Tibial nerve (tissue), 4 donors: ENCODE data around the gene NKAIN2.

Experiments
- EP300 ChIP-seq, 2 donors: sonication (generic); formaldehyde crosslinking; IDR thresholded peaks; one replicate each; pipeline ENCODE4 v1.6.1; 2017; ENCODE audit warnings: antibody characterized with exemption in 2 of 2, mild to moderate bottlenecking in 1 of 2
- TF ChIP-seq, protein P1 (sequence below), 5 experiments: fragments of 200-600 bp in 3 of 5; fragments of 450-650 bp in 2 of 5; sonication (generic) in 3 of 5; IDR thresholded peaks; one replicate each; pipeline ENCODE4 v1.5.1; 2016 to 2019; ENCODE audit warnings: antibody characterized with exemption in 5 of 5, mild to moderate bottlenecking in 3 of 5, moderate library complexity in 2 of 5

DNA sequence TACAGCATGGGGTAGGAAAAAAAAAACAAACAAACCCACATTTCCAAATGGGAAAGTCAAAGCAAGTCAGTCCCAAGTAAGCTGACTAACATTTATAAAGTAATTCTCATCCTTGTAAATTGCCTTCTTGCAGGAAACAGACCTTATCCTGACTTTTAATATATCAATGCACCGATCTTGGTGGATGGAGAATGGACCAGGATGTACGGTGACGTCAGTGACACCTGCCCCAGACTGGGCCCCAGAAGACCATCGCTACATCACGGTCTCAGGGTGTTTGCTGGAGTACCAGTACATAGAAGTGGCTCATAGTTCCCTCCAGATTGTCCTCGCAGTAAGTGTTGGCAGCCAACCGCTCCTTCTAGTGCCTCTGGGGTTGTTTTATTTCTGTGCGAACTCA lies 854.4 kb downstream of the NKAIN2 start:
- TF ChIP-seq, protein P1, sequence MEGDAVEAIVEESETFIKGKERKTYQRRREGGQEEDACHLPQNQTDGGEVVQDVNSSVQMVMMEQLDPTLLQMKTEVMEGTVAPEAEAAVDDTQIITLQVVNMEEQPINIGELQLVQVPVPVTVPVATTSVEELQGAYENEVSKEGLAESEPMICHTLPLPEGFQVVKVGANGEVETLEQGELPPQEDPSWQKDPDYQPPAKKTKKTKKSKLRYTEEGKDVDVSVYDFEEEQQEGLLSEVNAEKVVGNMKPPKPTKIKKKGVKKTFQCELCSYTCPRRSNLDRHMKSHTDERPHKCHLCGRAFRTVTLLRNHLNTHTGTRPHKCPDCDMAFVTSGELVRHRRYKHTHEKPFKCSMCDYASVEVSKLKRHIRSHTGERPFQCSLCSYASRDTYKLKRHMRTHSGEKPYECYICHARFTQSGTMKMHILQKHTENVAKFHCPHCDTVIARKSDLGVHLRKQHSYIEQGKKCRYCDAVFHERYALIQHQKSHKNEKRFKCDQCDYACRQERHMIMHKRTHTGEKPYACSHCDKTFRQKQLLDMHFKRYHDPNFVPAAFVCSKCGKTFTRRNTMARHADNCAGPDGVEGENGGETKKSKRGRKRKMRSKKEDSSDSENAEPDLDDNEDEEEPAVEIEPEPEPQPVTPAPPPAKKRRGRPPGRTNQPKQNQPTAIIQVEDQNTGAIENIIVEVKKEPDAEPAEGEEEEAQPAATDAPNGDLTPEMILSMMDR (IDR thresholded peaks at IDR 0.05): no peak
- no peak for TF ChIP-seq EP300 (IDR thresholded peaks at IDR 0.05)
